Neuronal stem cell (in vitro differentiated cells): ENCODE data around the gene PRR7.

Experiments
- DNase-seq: peaks from one replicate; pipeline ENCODE4 v3.0.0-alpha.2; 2013; ENCODE audit warnings: low spot score
- H2AFZ ChIP-seq: one replicate; pipeline ENCODE4 v1.6.1; 2013; ENCODE audit warnings: mild to moderate bottlenecking, low read length, inconsistent platforms
- H2AK5ac ChIP-seq: 2 replicates; pipeline ENCODE4 v1.6.1; 2013; ENCODE audit warnings: low read depth, mild to moderate bottlenecking, inconsistent platforms, low read length, moderate library complexity, mixed read lengths
- H2BK120ac ChIP-seq: 2 replicates; pipeline ENCODE4 v1.6.1; 2013; ENCODE audit warnings: low read depth, mild to moderate bottlenecking, inconsistent platforms, low read length, moderate library complexity, mixed read lengths
- H2BK12ac ChIP-seq: one replicate; pipeline ENCODE4 v1.6.1; 2013; ENCODE audit warnings: low read length, inconsistent platforms
- H2BK15ac ChIP-seq: 2 replicates; pipeline ENCODE4 v1.6.1; 2013; ENCODE audit warnings: mild to moderate bottlenecking, low read length, inconsistent platforms, mixed read lengths
- H2BK5ac ChIP-seq: one replicate; pipeline ENCODE4 v1.6.1; 2013; ENCODE audit warnings: inconsistent platforms, mild to moderate bottlenecking, low read length, moderate library complexity
- H3K14ac ChIP-seq: one replicate; pipeline ENCODE4 v1.6.1; 2013; ENCODE audit warnings: low read length, inconsistent platforms
- H3K18ac ChIP-seq: 2 replicates; pipeline ENCODE4 v1.6.1; 2013; ENCODE audit warnings: low read length, inconsistent platforms
- H3K23ac ChIP-seq: 2 replicates; pipeline ENCODE4 v1.6.1; 2013; ENCODE audit warnings: low read depth, mild to moderate bottlenecking, mixed read lengths, low read length, inconsistent platforms; ENCODE audit not compliant: poor library complexity
- H3K27ac ChIP-seq: replicated peaks from 3 replicates; pipeline ENCODE4 v1.5.1; 2013; ENCODE audit warnings: low read length, inconsistent platforms
- H3K27me3 ChIP-seq, 3 experiments: 2 replicates each; pipeline ENCODE4 v1.6.1; 2013; ENCODE audit warnings: low read length in 3 of 3, mild to moderate bottlenecking in 2 of 3, inconsistent platforms in 1 of 3, low read depth in 1 of 3, mixed read lengths in 1 of 3, moderate library complexity in 1 of 3; ENCODE audit not compliant: control insufficient read depth in 3 of 3, insufficient read depth in 3 of 3
- H3K36me3 ChIP-seq, 2 donors: replicated peaks in 1 of 2; 2 replicates each; pipeline ENCODE4 v1.6.1; 2013; ENCODE audit warnings: low read length in 2 of 2; ENCODE audit not compliant: control insufficient read depth in 2 of 2, insufficient read depth in 2 of 2
- H3K4ac ChIP-seq: 2 replicates; pipeline ENCODE4 v1.6.1; 2013; ENCODE audit warnings: inconsistent platforms, mild to moderate bottlenecking, low read length, moderate library complexity
- H3K4me1 ChIP-seq, 2 donors: 1 replicate in 1 of 2; 2 replicates in 1 of 2; pipeline ENCODE4 v1.6.1; 2013; ENCODE audit warnings: low read length in 2 of 2, low read depth in 1 of 2; ENCODE audit not compliant: control insufficient read depth in 2 of 2, insufficient read depth in 1 of 2
- H3K4me2 ChIP-seq: one replicate; pipeline ENCODE4 v1.6.1; 2013; ENCODE audit warnings: mild to moderate bottlenecking, low read length, inconsistent platforms; ENCODE audit not compliant: insufficient read depth, poor library complexity, severe bottlenecking
- H3K4me3 ChIP-seq, 2 donors: 2 replicates each; pipeline ENCODE4 v1.5.1; 2013; ENCODE audit warnings: low read length in 2 of 2, mild to moderate bottlenecking in 2 of 2, inconsistent platforms in 1 of 2, moderate library complexity in 1 of 2
- H3K79me1 ChIP-seq: one replicate; pipeline ENCODE4 v1.6.1; 2013; ENCODE audit warnings: low read depth, mild to moderate bottlenecking, inconsistent platforms, low read length, moderate library complexity
- H3K9ac ChIP-seq: one replicate; pipeline ENCODE4 v1.6.1; 2013; ENCODE audit warnings: mild to moderate bottlenecking, low read depth, low read length, inconsistent platforms; ENCODE audit not compliant: poor library complexity
- H3K9me3 ChIP-seq, 2 donors: replicated peaks in 1 of 2; 2 replicates each; pipeline versions ENCODE3 to v1.6.1; 2013; ENCODE audit warnings: low read length in 2 of 2, mild to moderate bottlenecking in 2 of 2, inconsistent platforms in 1 of 2, low read depth in 1 of 2, mixed read lengths in 1 of 2, moderate library complexity in 1 of 2; ENCODE audit not compliant: control insufficient read depth in 2 of 2, insufficient read depth in 1 of 2
- H4K8ac ChIP-seq: one replicate; pipeline ENCODE4 v1.6.1; 2013; ENCODE audit warnings: low read depth, mild to moderate bottlenecking, inconsistent platforms, low read length, moderate library complexity
- H4K91ac ChIP-seq: one replicate; pipeline ENCODE4 v1.6.1; 2013; ENCODE audit warnings: low read length, low read depth, mild to moderate bottlenecking, inconsistent platforms; ENCODE audit not compliant: poor library complexity
- WGBS, 2 donors: extraction: QIAGEN DNeasy Blood & Tissue Kit; methylation state at CpG; one replicate each; pipeline ENCODE4 v1.1.7; 2013; ENCODE audit warnings: missing lambda C conversion rate in 2 of 2, mixed read lengths in 1 of 2; ENCODE audit not compliant: insufficient read length in 2 of 2, insufficient replicate concordance in 1 of 2; ENCODE audit errors: extremely low coverage in 2 of 2; 5-methylcytosine and 5-hydroxymethylcytosine counted together

The PRR7 gene

DNA sequence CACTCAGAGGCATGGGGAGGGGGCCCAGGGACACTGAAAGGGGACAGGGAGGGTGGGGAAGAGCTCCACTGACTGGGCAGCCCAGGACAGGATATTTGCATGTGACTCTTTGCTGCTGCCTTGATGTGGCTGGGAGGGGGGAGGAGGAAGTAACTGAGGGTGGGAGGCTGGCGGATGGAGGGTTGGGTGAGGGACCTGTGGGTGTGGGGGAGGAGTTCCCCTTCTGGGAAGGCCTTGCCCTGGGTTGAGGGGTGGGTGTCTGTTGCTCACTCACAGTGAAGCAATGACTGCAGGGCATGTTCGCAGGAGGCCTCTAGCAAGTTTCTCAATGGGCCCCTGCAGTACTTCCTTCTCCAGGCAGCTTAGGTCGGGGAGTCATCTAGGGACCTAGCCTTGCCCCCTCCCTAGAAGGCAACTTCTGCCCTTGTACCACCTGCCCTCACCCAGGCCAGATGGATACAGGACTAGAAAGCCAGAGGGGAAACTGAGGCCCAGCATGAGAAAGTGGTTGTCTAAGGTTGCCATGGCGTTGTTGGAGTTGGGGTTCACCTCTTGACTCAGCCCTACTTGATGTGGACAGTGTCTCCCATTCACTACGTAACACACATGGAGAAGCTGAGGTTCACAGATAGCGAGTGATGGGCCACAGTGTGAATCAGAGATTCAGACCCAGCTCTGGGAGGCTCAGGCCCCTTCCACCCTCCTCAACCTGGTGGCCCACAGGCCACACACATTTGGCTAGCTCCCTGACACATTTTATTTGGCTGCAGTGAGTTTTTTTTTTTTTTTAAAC lies 17.2 kb upstream of the PRR7 start:
- H4K8ac ChIP-seq, result no peak overlapping the region
- peaks cover 4% of the 10 kb centered on the region for H3K79me1 ChIP-seq
- H3K27ac ChIP-seq, result no peak overlapping the region
- no peak overlapping the region for H2BK120ac ChIP-seq
- no peak overlapping the region for H3K14ac ChIP-seq
- no CpG with 5 or more reads among the region's 6 CpGs for WGBS, 2 donors
- no peaks in the 10 kb centered on the region for H3K9me3 ChIP-seq
- H2BK12ac ChIP-seq, result no peak overlapping the region
- H3K4ac ChIP-seq, result no peak overlapping the region
- DNase-seq, result no peak
- no peak overlapping the region for H4K91ac ChIP-seq
- no peaks in the 10 kb centered on the region for H3K27me3 ChIP-seq
- peaks cover 26 to 48% of the 10 kb centered on the region in 2 donors for H3K36me3 ChIP-seq
- no peak overlapping the region for H2AK5ac ChIP-seq
- no peak overlapping the region for H3K23ac ChIP-seq
- no peak overlapping the region for H2BK15ac ChIP-seq
- H3K9ac ChIP-seq, result no peak overlapping the region
- no peak overlapping the region for H2AFZ ChIP-seq
- no peak overlapping the region for H3K4me3 ChIP-seq
- no peak overlapping the region for H3K18ac ChIP-seq
- H2BK5ac ChIP-seq, result no peak overlapping the region
- peaks cover 15 to 16% of the 10 kb centered on the region in 2 donors for H3K4me1 ChIP-seq
- H3K4me2 ChIP-seq, result no peak overlapping the region

DNA sequence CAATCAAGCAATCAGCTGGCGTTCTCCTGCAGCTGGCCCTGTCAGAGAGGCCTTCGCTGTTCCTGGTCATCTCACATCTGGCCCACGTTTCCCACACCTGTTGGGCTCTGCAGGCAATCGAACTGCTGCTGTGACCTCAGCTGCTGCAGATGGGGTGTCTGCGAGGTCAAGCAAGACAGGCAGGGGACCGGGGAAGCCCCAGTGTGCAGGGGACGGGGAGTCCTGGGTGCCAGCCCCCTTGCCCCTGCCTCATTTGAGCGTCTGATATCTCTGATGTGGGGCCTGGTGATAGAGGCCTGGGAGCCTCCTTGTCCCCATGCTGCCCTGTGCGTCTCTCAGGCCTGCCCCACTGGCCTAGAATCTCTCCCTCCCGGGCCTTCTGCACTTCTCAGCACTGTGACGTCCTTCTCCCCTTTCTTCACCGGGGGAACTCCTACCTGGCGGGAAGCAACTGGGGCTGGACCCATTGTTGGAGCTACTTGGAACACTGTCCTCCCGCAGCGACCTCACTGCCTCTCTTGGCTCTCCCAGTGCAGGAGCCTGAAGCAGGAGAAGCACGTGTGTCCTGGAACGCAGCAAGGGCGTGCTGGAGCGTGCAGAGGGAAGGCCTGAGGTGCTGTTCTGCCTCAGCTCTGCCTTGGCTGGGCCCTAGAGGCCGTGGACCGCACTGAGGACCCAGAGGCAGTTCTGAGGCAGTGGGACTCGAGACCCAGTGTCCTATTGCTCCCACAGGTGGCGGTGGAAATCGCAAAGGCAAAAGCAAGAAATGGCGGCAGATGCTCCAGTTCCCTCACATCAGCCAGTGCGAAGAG lies 16.3 kb upstream of the PRR7 start:
- H3K4me2 ChIP-seq, result no peak overlapping the region
- no peak overlapping the region for H3K18ac ChIP-seq
- H3K9me3 ChIP-seq, result no peaks in the 10 kb centered on the region
- peaks cover 32 to 57% of the 10 kb centered on the region in 2 donors for H3K36me3 ChIP-seq
- H2BK12ac ChIP-seq, result peak overlapping the region; percentile 14
- no peak overlapping the region for H4K91ac ChIP-seq
- H3K27ac ChIP-seq, result no peak overlapping the region
- WGBS, 2 donors, result no CpG with 5 or more reads among the region's 26 CpGs
- no peak overlapping the region for H2AK5ac ChIP-seq
- no peak overlapping the region for H2AFZ ChIP-seq
- H3K27me3 ChIP-seq, result no peaks in the 10 kb centered on the region
- no peak for DNase-seq
- peak overlapping the region; percentile 37 for H3K23ac ChIP-seq
- no peak overlapping the region for H2BK120ac ChIP-seq
- no peak overlapping the region for H3K14ac ChIP-seq
- H3K4ac ChIP-seq, result no peak overlapping the region
- H4K8ac ChIP-seq, result no peak overlapping the region
- no peak overlapping the region for H2BK15ac ChIP-seq
- H3K4me3 ChIP-seq, result no peak overlapping the region
- H3K79me1 ChIP-seq, result peaks cover 4% of the 10 kb centered on the region
- no peak overlapping the region for H2BK5ac ChIP-seq
- H3K9ac ChIP-seq, result no peak overlapping the region
- peaks cover 14 to 16% of the 10 kb centered on the region in 2 donors for H3K4me1 ChIP-seq

DNA sequence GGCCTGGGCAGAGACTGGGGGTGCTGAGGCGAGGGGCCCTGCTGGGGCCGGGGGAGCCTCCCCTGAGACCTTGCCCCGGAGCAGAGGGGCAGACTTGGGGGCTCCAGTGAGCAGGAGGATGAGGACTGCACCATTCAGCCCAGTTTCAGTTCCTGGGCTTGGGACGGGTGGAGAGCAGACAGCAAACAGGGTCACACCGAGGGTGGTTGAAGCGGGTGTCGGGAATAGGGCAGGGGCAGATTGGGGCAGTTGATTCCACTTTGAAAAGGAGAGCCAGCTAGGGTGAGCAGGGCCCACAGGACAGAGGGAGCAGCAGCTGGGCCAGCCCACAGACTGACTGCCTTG lies 15.7 kb upstream of the PRR7 start:
- Histone ChIP-seq H2AFZ (no peak overlapping the region), H2AK5ac (no peak overlapping the region), H2BK12ac (no peak overlapping the region), H3K14ac (no peak overlapping the region), H4K8ac (no peak overlapping the region), H3K4me3 (no peak overlapping the region), H3K9ac (no peak overlapping the region), H2BK120ac (no peak overlapping the region), H3K4me2 (no peak overlapping the region), H3K23ac (no peak overlapping the region), H3K79me1 (peaks cover 6% of the 10 kb centered on the region), H3K27me3 (no peaks in the 10 kb centered on the region), H3K9me3 (no peaks in the 10 kb centered on the region), H3K4me1 (peaks cover 11 to 12% of the 10 kb centered on the region in 2 donors), H3K36me3 (peaks cover 34 to 63% of the 10 kb centered on the region in 2 donors), H2BK15ac (no peak overlapping the region), H2BK5ac (no peak overlapping the region), H4K91ac (no peak overlapping the region), H3K27ac (no peak overlapping the region), H3K18ac (no peak overlapping the region), H3K4ac (no peak overlapping the region)
- no peak for DNase-seq
- WGBS, 2 donors, result no CpG with 5 or more reads among the region's 7 CpGs
